ENCODE results near the gene TOX2. TPM values are rescaled to one million over a fixed set of nuclear protein-coding genes. Genes with fewer than 3 reads are reported as not detected.

Gene TOX2
- total RNA-seq, 2 experiments from 2014 or later = 1.5 to 1.7 TPM

DNA sequence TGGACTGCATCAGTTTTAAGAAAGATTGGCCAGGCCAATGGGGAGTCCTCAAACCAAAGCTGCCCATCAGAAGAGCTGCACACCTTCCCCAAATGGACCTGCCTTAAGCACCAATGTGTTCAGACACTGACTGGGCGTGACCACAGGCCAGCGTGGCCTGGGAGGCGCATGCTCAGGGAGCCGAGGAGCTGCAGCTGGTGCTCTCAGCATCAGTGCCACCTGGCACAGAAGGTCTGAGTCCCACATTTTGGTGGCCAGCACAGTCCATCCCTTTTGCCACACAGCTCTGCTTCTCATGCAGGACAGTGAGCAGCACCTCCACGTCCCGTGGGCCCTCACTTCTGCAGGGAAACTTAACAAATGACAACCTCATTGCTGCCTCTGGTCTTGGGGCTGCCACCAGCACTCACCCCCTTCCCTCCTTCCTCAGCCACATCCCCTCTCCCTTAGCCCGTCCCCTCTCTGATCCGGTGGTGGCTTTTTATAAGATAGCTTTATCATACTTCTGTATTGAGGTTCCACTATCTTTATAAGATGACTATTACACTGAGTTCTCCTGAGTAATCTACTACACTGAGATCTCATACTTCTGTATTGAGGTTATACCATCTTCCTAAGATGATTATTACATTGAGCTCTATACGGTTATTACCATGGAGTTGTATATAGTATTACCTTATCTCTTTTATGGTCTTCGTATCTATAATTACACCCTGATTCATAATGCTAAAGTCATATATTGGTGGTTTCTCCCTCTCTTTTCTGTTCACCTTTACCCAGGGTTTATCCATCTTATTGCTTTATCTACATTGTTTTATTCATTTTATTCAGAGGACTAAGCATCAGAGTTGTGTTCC, 109.1 kb downstream of the TOX2 start:
- intact Hi-C loops (cut with micrococcal nuclease) = no loop called here
- ATAC-seq = no peak

DNA sequence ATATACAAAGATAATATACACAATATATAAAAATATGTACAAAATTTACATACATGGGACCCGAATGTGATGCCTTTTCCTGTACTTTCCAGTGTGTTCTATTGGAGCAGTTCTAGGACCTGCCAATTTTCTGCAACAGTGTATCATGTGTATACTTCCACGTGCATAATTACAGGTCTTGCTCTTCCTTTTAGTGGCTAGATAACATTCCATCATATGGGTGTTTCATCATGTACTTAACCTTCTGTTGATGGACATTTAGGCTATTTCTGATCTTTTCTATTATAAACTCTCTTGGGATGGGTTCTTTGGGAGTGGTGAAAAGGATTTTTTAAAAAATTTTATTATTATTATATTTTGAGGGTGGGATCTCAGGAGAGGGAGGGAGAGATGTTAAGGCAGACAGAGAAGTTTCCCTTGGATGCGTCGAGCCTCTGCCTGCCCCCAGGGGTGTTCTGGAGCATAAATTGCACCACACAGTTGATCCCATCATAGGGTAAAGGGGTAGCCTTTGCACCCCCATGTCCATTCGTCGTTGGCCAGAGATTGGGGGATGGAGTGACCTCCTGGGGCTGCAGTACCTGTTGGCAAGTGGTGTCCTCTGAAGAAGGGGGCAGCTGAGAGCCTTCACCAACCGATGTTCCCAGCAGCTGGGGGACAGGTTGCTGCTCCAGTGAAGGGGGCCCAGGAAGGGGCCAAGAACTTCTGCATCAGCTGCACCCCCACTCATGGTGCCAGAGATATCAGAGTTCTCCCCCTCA, 110.3 kb downstream of the TOX2 start:
- DNase-seq (no peak), ATAC-seq (no peak)
- intact Hi-C loops (cut with micrococcal nuclease) = no loop called here

More for the DNA sequence above, 109.1 kb downstream of the TOX2 start:
- Mint-ChIP-seq H3K36me3 (ENCODE audit: low read depth) (no peaks in the 10 kb centered on the region), H3K9me3 (no peaks in the 10 kb centered on the region), H3K27me3 (peaks cover 8% of the 10 kb centered on the region), H3K27ac (no peak overlapping the region), H3K4me1 (ENCODE audit: low read depth) (peaks cover 25% of the 10 kb centered on the region), H3K4me3 (no peak overlapping the region)
- TF ChIP-seq, protein P1, sequence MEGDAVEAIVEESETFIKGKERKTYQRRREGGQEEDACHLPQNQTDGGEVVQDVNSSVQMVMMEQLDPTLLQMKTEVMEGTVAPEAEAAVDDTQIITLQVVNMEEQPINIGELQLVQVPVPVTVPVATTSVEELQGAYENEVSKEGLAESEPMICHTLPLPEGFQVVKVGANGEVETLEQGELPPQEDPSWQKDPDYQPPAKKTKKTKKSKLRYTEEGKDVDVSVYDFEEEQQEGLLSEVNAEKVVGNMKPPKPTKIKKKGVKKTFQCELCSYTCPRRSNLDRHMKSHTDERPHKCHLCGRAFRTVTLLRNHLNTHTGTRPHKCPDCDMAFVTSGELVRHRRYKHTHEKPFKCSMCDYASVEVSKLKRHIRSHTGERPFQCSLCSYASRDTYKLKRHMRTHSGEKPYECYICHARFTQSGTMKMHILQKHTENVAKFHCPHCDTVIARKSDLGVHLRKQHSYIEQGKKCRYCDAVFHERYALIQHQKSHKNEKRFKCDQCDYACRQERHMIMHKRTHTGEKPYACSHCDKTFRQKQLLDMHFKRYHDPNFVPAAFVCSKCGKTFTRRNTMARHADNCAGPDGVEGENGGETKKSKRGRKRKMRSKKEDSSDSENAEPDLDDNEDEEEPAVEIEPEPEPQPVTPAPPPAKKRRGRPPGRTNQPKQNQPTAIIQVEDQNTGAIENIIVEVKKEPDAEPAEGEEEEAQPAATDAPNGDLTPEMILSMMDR (IDR thresholded peaks at IDR 0.05) = no peak
- DNase-seq = no peak
- CTCF ChIA-PET = no interaction called here
- POLR2A ChIA-PET = no interaction called here

DNA sequence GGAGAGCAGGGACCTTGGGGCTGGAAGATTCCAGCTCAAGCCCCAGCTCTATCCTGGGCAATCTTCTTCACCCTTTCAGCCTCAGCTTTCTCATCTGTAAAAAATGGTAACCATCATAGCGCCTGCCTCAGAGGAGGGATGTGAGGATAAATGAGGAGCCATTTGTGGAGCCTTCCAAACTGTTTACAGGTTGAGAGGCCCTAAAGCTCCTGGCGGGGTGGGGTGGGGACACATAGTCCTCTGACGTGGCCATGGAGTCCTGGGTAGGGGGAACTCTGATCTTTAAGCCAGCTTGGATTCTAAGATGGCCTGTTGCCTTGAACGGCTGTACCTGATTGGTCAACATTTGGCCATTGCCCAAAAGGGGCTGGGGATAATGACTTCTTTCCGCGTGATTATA, 111.1 kb downstream of the TOX2 start:
- intact Hi-C loops (cut with micrococcal nuclease) = no loop called here
- H3K4me1 Mint-ChIP-seq (ENCODE audit: low read depth) = peaks cover 22% of the 10 kb centered on the region
- ATAC-seq (no peak), DNase-seq (no peak)
- H3K9me3 Mint-ChIP-seq = no peaks in the 10 kb centered on the region
- ChIA-PET POLR2A (no interaction called here), CTCF (interaction anchor here (0.9 kb wide), 1 partner anchor 11 kb away, joined by 3 read pairs; no protein-coding TSS in a partner anchor)
- no peak overlapping the region for H3K27ac Mint-ChIP-seq
- no peaks in the 10 kb centered on the region for H3K36me3 Mint-ChIP-seq (ENCODE audit: low read depth)
- H3K27me3 Mint-ChIP-seq = peaks cover 17% of the 10 kb centered on the region
- TF ChIP-seq, protein P1 (IDR thresholded peaks at IDR 0.05) = no peak
- H3K4me3 Mint-ChIP-seq = no peak overlapping the region

More for the DNA sequence above, 110.3 kb downstream of the TOX2 start:
- Mint-ChIP-seq H3K27ac (no peak overlapping the region), H3K27me3 (peaks cover 15% of the 10 kb centered on the region), H3K36me3 (ENCODE audit: low read depth) (no peaks in the 10 kb centered on the region), H3K4me1 (ENCODE audit: low read depth) (peaks cover 25% of the 10 kb centered on the region), H3K4me3 (no peak overlapping the region), H3K9me3 (no peaks in the 10 kb centered on the region)
- CTCF ChIA-PET = no interaction called here
- TF ChIP-seq, protein P1 (IDR thresholded peaks at IDR 0.05) = no peak
- POLR2A ChIA-PET = no interaction called here

DNA sequence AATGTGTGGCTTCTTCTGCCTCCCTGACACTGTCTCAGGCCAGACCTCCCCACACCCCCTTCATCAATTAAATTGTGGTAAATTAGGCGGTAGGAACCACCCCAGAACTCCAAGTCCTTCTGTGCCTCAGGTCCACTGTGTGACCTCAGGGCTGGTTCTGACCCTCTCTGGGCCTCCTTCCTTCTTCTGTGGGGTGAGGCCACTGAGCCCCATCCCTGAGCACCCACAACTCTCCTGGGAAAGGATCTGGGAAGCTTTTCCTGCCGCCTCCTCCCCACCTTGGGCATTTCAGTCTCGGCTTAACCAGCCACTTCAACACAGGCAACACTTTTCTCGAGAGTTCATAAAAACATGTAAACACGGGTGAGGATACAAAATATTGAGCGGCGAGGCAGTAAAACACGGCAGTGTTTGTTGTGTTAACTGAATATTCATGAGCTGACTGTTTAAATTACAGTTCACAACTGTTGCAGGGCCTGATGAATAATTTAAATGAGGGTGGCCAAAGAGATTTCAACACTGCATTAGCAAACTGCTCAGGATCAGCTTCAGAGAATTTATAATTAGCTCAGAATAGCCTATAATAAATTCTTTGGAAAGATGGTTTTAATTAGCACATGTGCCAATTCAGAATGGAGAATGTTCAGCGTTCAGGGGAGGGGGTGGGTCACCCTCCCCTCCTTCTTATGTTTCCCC, 112.1 kb downstream of the TOX2 start:
- Mint-ChIP-seq H3K36me3 (ENCODE audit: low read depth) (no peaks in the 10 kb centered on the region), H3K4me3 (no peak overlapping the region), H3K9me3 (no peaks in the 10 kb centered on the region), H3K27ac (no peak overlapping the region), H3K27me3 (peaks cover 15% of the 10 kb centered on the region), H3K4me1 (ENCODE audit: low read depth) (peaks cover 18% of the 10 kb centered on the region)
- POLR2A ChIA-PET = no interaction called here
- ATAC-seq = no peak
- no peak for DNase-seq
- TF ChIP-seq, protein P1 (IDR thresholded peaks at IDR 0.05) = no peak
- intact Hi-C loops (cut with micrococcal nuclease) = no loop called here
- CTCF ChIA-PET = interaction anchor here (0.9 kb wide), 1 partner anchor 12 kb away, joined by 3 read pairs; no protein-coding TSS in a partner anchor

All from activated CD8-positive, alpha-beta T cell treated with anti-CD3 and anti-CD28 coated beads for 36 hours (primary cell).